Neutrophil (primary cell): Measurements from ENCODE around the gene ECT2.
"Not testable (repeated sequence)": the region's sequence is repeated elsewhere in the genome, so short reads cannot be mapped to it uniquely, and the experiment has no call there.

Source experiments
- H3K27ac ChIP-seq: fragments of 200-600 bp; sonication (generic); 2 replicates; pipeline ENCODE4 v1.5.1; 2016; ENCODE audit warnings: mild to moderate bottlenecking, moderate library complexity
- H3K27me3 ChIP-seq: fragments of 200-600 bp; sonication (generic); 2 replicates; pipeline ENCODE4 v1.6.0; 2016; ENCODE audit warnings: mild to moderate bottlenecking
- H3K36me3 ChIP-seq: fragments of 200-600 bp; sonication (generic); 2 replicates; pipeline ENCODE4 v1.5.1; 2017
- H3K4me1 ChIP-seq, 2 experiments: fragments of 200-600 bp in 1 of 2; sonication (generic) in 1 of 2; 1 replicate in 1 of 2; 2 replicates in 1 of 2; pipeline versions ENCODE4 v1.5.1 to v1.6.1; 2013 to 2016; ENCODE audit warnings: low read depth in 1 of 2, low read length in 1 of 2, mild to moderate bottlenecking in 1 of 2, moderate library complexity in 1 of 2; ENCODE audit not compliant: control insufficient read depth in 1 of 2, insufficient read depth in 1 of 2
- H3K4me3 ChIP-seq, 2 experiments: fragments of 200-600 bp in 1 of 2; sonication (generic) in 1 of 2; 1 replicate in 1 of 2; 2 replicates in 1 of 2; pipeline ENCODE4 v1.5.1; 2013 to 2016; ENCODE audit warnings: low read depth in 1 of 2, low read length in 1 of 2, mild to moderate bottlenecking in 1 of 2, moderate library complexity in 1 of 2
- H3K9me3 ChIP-seq: fragments of 200-600 bp; sonication (generic); 2 replicates; pipeline ENCODE4 v1.5.1; 2016
- TF ChIP-seq, protein P1 (sequence below): fragments of 200-600 bp; sonication (generic); IDR thresholded peaks from 2 replicates; pipeline ENCODE4 v1.5.1; 2016; ENCODE audit warnings: antibody characterized with exemption

ECT2 gene

DNA sequence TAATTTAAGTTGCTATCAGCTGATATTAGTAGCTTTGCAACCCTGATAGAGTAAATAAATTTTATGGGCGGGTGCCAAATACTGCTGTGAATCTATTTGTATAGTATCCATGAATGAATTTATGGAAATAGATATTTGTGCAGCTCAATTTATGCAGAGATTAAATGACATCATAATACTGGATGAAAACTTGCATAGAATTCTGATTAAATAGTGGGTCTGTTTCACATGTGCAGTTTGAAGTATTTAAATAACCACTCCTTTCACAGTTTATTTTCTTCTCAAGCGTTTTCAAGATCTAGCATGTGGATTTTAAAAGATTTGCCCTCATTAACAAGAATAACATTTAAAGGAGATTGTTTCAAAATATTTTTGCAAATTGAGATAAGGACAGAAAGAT is 70.0 kb downstream of the ECT2 start:
- no peaks in the 10 kb centered on the region for H3K27me3 ChIP-seq
- TF ChIP-seq, protein P1, sequence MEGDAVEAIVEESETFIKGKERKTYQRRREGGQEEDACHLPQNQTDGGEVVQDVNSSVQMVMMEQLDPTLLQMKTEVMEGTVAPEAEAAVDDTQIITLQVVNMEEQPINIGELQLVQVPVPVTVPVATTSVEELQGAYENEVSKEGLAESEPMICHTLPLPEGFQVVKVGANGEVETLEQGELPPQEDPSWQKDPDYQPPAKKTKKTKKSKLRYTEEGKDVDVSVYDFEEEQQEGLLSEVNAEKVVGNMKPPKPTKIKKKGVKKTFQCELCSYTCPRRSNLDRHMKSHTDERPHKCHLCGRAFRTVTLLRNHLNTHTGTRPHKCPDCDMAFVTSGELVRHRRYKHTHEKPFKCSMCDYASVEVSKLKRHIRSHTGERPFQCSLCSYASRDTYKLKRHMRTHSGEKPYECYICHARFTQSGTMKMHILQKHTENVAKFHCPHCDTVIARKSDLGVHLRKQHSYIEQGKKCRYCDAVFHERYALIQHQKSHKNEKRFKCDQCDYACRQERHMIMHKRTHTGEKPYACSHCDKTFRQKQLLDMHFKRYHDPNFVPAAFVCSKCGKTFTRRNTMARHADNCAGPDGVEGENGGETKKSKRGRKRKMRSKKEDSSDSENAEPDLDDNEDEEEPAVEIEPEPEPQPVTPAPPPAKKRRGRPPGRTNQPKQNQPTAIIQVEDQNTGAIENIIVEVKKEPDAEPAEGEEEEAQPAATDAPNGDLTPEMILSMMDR = no peak
- no peak overlapping the region for H3K27ac ChIP-seq
- no peak overlapping the region for H3K4me3 ChIP-seq
- no peaks in the 10 kb centered on the region for H3K4me1 ChIP-seq
- no peaks in the 10 kb centered on the region for H3K9me3 ChIP-seq
- peaks cover 43% of the 10 kb centered on the region for H3K36me3 ChIP-seq

DNA sequence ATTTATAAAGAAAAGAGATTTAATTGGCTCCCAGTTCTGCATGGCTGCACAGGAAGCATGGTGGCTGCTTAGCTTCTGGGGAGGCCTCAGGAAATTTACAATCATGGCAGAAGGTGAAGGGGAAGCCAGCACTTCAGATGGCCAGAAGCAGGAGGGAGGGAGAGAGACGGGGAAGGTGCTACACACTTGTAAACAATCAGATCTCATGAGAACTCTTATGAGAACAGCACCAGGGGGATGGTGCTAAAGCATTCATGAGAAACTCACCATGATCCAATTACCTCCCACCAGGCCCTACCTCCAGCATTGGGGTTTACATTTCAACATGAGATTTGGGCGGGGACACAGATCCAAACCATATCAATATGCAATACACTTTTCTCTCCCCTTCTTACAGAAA is 73.7 kb downstream of the ECT2 start:
- H3K27me3 ChIP-seq = no peaks in the 10 kb centered on the region
- H3K4me1 ChIP-seq = no peaks in the 10 kb centered on the region
- no peak overlapping the region for H3K27ac ChIP-seq
- no peaks in the 10 kb centered on the region for H3K9me3 ChIP-seq
- H3K36me3 ChIP-seq = peaks cover 16% of the 10 kb centered on the region
- H3K4me3 ChIP-seq = no peak overlapping the region
- TF ChIP-seq, protein P1 = no peak

DNA sequence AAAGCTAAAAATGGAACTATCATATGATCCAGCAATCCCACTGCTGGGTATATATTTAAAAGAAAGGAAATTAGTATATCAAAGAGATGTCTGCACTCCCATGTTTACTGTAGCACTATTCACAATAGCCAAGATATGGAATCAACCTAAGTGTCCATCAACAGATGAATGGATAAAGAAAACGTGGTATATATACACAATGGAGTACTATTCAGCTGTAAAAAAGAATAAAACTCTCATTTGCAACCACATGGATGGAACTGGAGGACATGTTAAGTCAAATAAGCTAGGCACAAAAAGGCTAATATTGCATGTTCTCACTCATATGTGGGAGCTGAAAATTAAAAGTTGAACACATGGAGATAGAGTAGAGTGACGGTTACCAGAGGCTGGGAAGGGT is 76.7 kb downstream of the ECT2 start:
- H3K27me3 ChIP-seq, H3K36me3 ChIP-seq, H3K9me3 ChIP-seq, H3K4me3 ChIP-seq, H3K4me1 ChIP-seq, H3K27ac ChIP-seq: not testable (repeated sequence)

DNA sequence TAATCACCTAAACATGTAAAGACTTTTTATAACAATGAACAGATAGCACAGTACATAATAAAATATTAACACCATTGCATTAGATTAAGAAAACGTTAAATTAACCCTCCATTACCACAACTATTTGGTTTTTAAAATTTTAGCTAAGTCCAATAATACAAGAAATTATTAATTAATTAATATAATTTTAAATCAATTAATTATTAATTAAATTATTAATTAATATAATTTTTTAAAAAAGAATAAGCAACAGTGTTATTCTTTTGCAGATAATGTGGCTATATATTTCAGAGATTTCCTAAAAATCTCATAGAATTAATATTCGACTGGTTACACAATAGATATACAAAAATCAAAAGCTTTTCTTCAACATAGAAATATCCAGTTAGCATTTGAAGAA is 82.5 kb downstream of the ECT2 start:
- no peak overlapping the region for H3K4me3 ChIP-seq
- no peaks in the 10 kb centered on the region for H3K4me1 ChIP-seq
- no peak overlapping the region for H3K27ac ChIP-seq
- no peaks in the 10 kb centered on the region for H3K27me3 ChIP-seq
- no peaks in the 10 kb centered on the region for H3K9me3 ChIP-seq
- no peaks in the 10 kb centered on the region for H3K36me3 ChIP-seq
- TF ChIP-seq, protein P1 = no peak

DNA sequence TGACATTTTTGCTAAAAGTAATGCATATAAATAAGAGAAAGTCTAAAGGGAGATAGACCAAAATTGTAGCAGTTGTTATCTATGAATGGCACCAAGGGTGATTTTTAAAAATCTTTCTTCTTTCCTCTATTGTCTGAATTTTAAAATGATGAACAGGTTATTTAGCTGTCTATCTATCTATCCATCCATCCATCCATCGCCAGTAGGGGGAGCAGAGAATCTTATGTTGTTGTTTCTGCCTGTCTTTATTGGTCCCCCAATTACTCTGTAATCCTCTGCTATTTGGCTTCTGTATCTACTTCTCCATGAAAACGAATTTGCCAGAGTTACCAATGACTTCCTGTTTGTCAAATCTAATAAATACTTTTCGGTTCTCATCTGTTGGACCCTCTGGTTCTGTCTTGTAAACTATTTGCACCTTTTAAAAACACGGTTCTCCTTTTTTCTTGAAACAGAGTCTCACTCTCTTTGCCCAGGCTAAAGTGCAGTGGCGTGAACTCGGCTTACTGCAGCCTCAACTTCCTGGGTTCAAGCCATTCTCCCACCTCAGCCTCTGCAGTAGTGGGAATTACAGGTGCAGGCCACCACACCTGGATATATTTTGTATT is 86.0 kb downstream of the ECT2 start:
- Histone ChIP-seq H3K27me3 (no peaks in the 10 kb centered on the region), H3K36me3 (no peaks in the 10 kb centered on the region), H3K27ac (no peak overlapping the region), H3K9me3 (no peaks in the 10 kb centered on the region), H3K4me1 (no peaks in the 10 kb centered on the region), H3K4me3 (no peak overlapping the region)
- TF ChIP-seq, protein P1 = no peak

DNA sequence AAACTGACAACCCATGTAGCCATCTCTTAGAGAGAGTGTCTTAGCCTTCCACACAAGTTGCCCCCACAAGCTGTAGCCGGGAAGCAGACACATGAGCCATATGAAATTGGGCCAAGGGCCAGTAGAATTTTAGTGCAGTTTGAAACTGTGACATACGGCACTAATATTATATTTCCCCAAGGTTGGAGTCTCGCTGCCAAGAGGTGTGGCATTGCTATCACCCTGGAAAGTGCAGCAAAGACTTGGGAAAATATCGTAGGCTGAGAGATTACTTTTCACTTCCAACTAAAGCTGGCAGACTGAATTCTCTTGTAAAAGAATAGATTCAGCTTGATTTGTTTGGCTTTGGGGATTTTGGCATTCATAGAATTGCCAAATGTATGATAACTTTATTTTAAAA is 89.2 kb downstream of the ECT2 start:
- TF ChIP-seq, protein P1 = no peak
- Histone ChIP-seq H3K4me3 (no peak overlapping the region), H3K27me3 (no peaks in the 10 kb centered on the region), H3K4me1 (no peaks in the 10 kb centered on the region), H3K36me3 (no peaks in the 10 kb centered on the region), H3K27ac (no peak overlapping the region), H3K9me3 (no peaks in the 10 kb centered on the region)
